CD4-positive, CD25-positive, alpha-beta regulatory T cell (primary cell): ENCODE data around the gene STX8. TPM values are rescaled to one million over a fixed set of nuclear protein-coding genes. Genes with fewer than 3 reads are reported as not detected.

ENCODE experiments used
- ATAC-seq, 2 donors: fragments of 150-1000 bp; cut with Tn5 transposase; one replicate each; pipeline ENCODE4 v1.10.0; 2021; ENCODE audit warnings: low read depth in 2 of 2, moderate number of reproducible peaks in 2 of 2, moderate library complexity in 1 of 2
- DNase-seq, 3 donors: peaks; one replicate each; pipeline versions ENCODE4 v3.0.0 to v3.0.0-alpha.2; 2012 to 2022; ENCODE audit warnings: mixed read lengths in 1 of 3
- H3K27ac ChIP-seq: one replicate; pipeline ENCODE4 v1.7.0; 2013; ENCODE audit warnings: mild to moderate bottlenecking, low read length; ENCODE audit not compliant: insufficient read depth, poor library complexity, severe bottlenecking
- H3K27me3 ChIP-seq: one replicate; pipeline ENCODE4 v1.7.0; 2013; ENCODE audit warnings: low read length; ENCODE audit not compliant: control insufficient read depth, insufficient read depth
- H3K36me3 ChIP-seq: one replicate; pipeline ENCODE4 v1.7.0; 2013; ENCODE audit warnings: mild to moderate bottlenecking, low read length, moderate library complexity; ENCODE audit not compliant: control insufficient read depth, insufficient read depth
- H3K4me1 ChIP-seq: 2 replicates; pipeline ENCODE4 v1.7.0; 2013; ENCODE audit warnings: mild to moderate bottlenecking, low read length; ENCODE audit not compliant: insufficient read depth, control insufficient read depth, poor library complexity, severe bottlenecking
- H3K4me3 ChIP-seq: one replicate; pipeline ENCODE4 v1.7.0; 2013; ENCODE audit warnings: low read depth, mild to moderate bottlenecking, low read length, moderate library complexity
- H3K9me3 ChIP-seq, 2 experiments: 1 replicate in 1 of 2; 2 replicates in 1 of 2; pipeline ENCODE4 v1.7.0; 2013; ENCODE audit warnings: low read length in 2 of 2, mild to moderate bottlenecking in 1 of 2, moderate library complexity in 1 of 2; ENCODE audit not compliant: control insufficient read depth in 2 of 2
- H3K27ac Mint-ChIP-seq, 3 donors: one replicate each; pipeline ENCODE4 v1.8.0; 2020 to 2022; ENCODE audit warnings: mild to moderate bottlenecking in 3 of 3, mixed read lengths in 3 of 3, moderate library complexity in 2 of 3
- H3K27me3 Mint-ChIP-seq: one replicate; pipeline ENCODE4 v1.8.0; 2022; ENCODE audit warnings: mild to moderate bottlenecking, mixed read lengths
- H3K36me3 Mint-ChIP-seq: one replicate; pipeline ENCODE4 v1.8.0; 2020; ENCODE audit warnings: mixed read lengths
- H3K4me1 Mint-ChIP-seq, 4 donors: one replicate each; pipeline ENCODE4 v1.8.0; 2020 to 2022; ENCODE audit warnings: mixed read lengths in 4 of 4, mild to moderate bottlenecking in 1 of 4
- H3K4me3 Mint-ChIP-seq, 4 donors: one replicate each; pipeline ENCODE4 v1.8.0; 2020 to 2022; ENCODE audit warnings: mild to moderate bottlenecking in 4 of 4, mixed read lengths in 4 of 4, moderate library complexity in 3 of 4
- H3K9me3 Mint-ChIP-seq, 7 donors: one replicate each; pipeline ENCODE4 v1.8.0; 2020 to 2022; ENCODE audit warnings: mixed read lengths in 7 of 7, mild to moderate bottlenecking in 3 of 7, moderate library complexity in 2 of 7
- polyA plus RNA-seq, 4 donors: library from polyadenylated mRNA; unstranded; fragments of 300-500 nt; fragmentation: Illumina TruSeq; gene quantifications; one replicate each; pipeline ENCODE4 v1.2.3, GENCODE V29; 2021
- total RNA-seq: library from RNA; stranded (reverse); gene quantifications from one replicate; pipeline ENCODE4 v1.2.3, GENCODE V29; 2022

STX8 gene
- total and polyA plus RNA-seq, 5 donors from 2014 or later, result 83.7 to 214 (median 170) TPM

GRCh38 chr17:9408868-9409829 lies 166.5 kb downstream of the STX8 start:
- Histone ChIP-seq H3K4me3 (no peak overlapping the region), H3K27me3 (no peaks in the 10 kb centered on the region), H3K27ac (no peak overlapping the region), H3K9me3 (no peaks in the 10 kb centered on the region), H3K4me1 (no peaks in the 10 kb centered on the region), H3K36me3 (peaks cover 3% of the 10 kb centered on the region)
- ATAC-seq, result no peak
- DNase-seq, result no peak
- Mint-ChIP-seq H3K27ac (no peak overlapping the region), H3K27me3 (no peaks in the 10 kb centered on the region), H3K4me3 (no peak overlapping the region), H3K9me3 (no peaks in the 10 kb centered on the region), H3K4me1 (peaks cover 0 to 3% (median 1%) of the 10 kb centered on the region in 4 donors), H3K36me3 (peaks cover 4% of the 10 kb centered on the region)

DNA sequence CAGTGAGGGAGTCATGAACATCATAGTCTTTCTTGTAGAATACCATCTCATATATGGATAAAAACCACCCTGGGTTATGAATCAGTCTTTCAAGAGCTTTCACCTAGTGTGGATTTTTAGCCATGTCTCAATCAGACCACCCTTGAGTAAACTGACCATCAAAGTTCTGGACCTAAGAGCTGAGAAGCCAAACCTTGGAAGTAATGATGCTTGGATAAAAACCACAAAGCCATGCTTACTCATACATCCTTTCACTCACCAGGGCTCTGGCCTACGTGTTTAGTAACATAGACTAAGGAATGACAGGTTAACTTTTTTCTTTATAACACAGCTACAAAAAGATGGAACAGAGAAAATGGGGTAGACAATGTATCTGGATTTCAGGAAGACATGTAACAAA lies 167.2 kb downstream of the STX8 start:
- Mint-ChIP-seq H3K27me3 (no peaks in the 10 kb centered on the region), H3K36me3 (peaks cover 4% of the 10 kb centered on the region), H3K4me1 (peaks cover 0 to 3% (median 1%) of the 10 kb centered on the region in 4 donors), H3K27ac (no peak overlapping the region), H3K4me3 (no peak overlapping the region), H3K9me3 (no peaks in the 10 kb centered on the region)
- Histone ChIP-seq H3K4me3 (no peak overlapping the region), H3K27me3 (no peaks in the 10 kb centered on the region), H3K4me1 (no peaks in the 10 kb centered on the region), H3K9me3 (no peaks in the 10 kb centered on the region), H3K36me3 (peaks cover 3% of the 10 kb centered on the region), H3K27ac (no peak overlapping the region)
- DNase-seq, result no peak
- no peak for ATAC-seq

GRCh38 chr17:9406046-9406606 lies 169.5 kb downstream of the STX8 start:
- Mint-ChIP-seq H3K27me3 (no peaks in the 10 kb centered on the region), H3K36me3 (peaks cover 4% of the 10 kb centered on the region), H3K4me1 (peaks cover 0 to 7% (median 4%) of the 10 kb centered on the region in 4 donors), H3K27ac (peak overlapping the region in 1 of 3 donors; percentile 7), H3K4me3 (no peak overlapping the region), H3K9me3 (no peaks in the 10 kb centered on the region)
- no peak overlapping the region for H3K4me3 ChIP-seq
- H3K36me3 ChIP-seq, result peaks cover 3% of the 10 kb centered on the region
- no peaks in the 10 kb centered on the region for H3K27me3 ChIP-seq
- ATAC-seq (no peak), DNase-seq (no peak)
- no peaks in the 10 kb centered on the region for H3K9me3 ChIP-seq
- H3K4me1 ChIP-seq, result no peaks in the 10 kb centered on the region
- H3K27ac ChIP-seq, result no peak overlapping the region

- Mint-ChIP-seq H3K36me3 (peaks cover 13% of the 10 kb centered on the region), H3K9me3 (peaks cover 0 to 1% (median 0%) of the 10 kb centered on the region in 7 donors), H3K27me3 (no peaks in the 10 kb centered on the region), H3K4me3 (no peak overlapping the region), H3K4me1 (peaks cover 0 to 7% (median 3%) of the 10 kb centered on the region in 4 donors), H3K27ac (no peak overlapping the region)
- ATAC-seq (no peak), DNase-seq (no peak)
- H3K27ac ChIP-seq, result no peak overlapping the region
- no peaks in the 10 kb centered on the region for H3K4me1 ChIP-seq
- H3K36me3 ChIP-seq, result peaks cover 3% of the 10 kb centered on the region
- H3K27me3 ChIP-seq, result no peaks in the 10 kb centered on the region
- no peak overlapping the region for H3K4me3 ChIP-seq
- H3K9me3 ChIP-seq, result no peaks in the 10 kb centered on the region
Observed at GRCh38 chr17:9403257-9403656, 172.4 kb downstream of the STX8 start.

DNA sequence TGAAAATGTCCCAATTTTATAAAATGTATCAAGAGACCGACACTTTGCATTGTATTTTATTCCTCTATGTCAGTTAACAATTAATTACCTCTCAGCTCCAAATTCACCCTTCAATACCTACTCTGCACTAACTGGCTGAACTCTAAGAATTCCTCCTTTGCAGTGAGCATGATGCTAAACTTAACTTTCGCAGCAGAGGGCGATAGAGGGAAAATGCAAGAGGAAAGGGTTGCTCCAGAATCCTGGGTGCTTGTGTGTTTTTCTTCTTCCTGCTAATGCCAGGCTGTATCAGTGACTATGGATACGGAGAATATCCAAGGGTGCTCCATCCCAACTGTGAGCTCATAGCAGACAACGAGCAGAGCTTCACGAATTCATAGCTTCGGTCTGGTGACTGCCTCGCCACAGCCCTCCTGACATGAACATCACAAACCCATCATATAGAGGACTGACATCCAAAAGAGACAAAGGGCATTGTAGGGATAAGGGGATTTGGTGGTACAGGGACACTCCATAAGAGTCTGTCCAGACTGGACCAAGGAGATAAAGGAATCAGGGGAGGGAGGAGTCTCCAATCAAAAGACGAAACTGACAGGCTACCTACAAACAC lies 172.9 kb downstream of the STX8 start:
- Histone ChIP-seq H3K36me3 (peaks cover 3% of the 10 kb centered on the region), H3K4me1 (no peaks in the 10 kb centered on the region), H3K27me3 (no peaks in the 10 kb centered on the region), H3K27ac (no peak overlapping the region), H3K4me3 (no peak overlapping the region), H3K9me3 (no peaks in the 10 kb centered on the region)
- ATAC-seq (no peak), DNase-seq (peak in 2 of 3 donors; percentile 12 to 48)
- Mint-ChIP-seq H3K27ac (no peak overlapping the region), H3K9me3 (peaks cover 0 to 1% (median 0%) of the 10 kb centered on the region in 7 donors), H3K27me3 (no peaks in the 10 kb centered on the region), H3K4me3 (no peak overlapping the region), H3K36me3 (peaks cover 18% of the 10 kb centered on the region), H3K4me1 (peaks cover 0 to 7% (median 3%) of the 10 kb centered on the region in 4 donors)

DNA sequence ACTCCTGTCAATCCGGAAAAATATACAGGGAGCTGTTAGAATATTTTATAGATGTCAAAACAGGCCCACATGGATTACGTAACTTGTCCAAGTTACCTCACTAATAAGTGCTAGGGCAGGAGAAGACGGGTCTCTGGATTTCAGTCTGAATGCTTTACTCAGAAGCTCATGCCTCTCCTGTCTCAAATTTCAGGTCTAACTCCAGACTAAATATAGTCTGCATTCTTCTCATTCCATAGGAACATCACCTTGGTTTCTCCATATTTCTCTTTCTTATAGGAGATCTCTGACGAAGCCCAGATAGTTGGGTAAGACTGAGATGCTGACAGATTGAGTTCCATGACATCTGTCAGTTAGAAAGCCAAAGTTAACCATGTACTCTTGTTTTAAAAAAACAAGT lies 174.2 kb downstream of the STX8 start:
- H3K27ac ChIP-seq, result no peak overlapping the region
- Mint-ChIP-seq H3K4me3 (no peak overlapping the region), H3K4me1 (peaks cover 0 to 7% (median 3%) of the 10 kb centered on the region in 4 donors)

DNA sequence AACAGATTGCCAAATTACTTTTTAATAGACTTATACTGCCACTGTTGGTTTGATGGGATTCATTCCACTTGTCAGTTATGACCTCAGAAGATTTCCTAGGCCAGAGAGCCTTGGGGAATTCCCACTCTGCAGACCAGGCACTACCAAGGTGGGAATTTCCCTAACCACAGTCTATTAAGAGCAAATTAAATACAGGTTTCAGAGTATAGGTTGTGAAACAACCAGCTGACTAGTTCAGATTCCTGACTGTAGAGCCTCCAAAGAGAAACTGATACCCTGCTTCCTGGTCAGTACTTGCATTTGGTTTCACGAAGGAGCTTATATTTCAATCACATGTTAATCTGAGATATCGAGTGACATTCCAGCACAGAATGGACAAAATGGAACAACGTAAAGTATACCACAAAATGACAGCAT lies 186.5 kb downstream of the STX8 start:
- H3K9me3 ChIP-seq, result peaks cover 11 to 20% of the 10 kb centered on the region in 2 experiments
- peaks cover 0 to 16% (median 3%) of the 10 kb centered on the region in 4 donors for H3K4me1 Mint-ChIP-seq
- ATAC-seq (no peak), DNase-seq (peak in 1 of 3 donors; percentile 9)
- no peak overlapping the region for H3K4me3 Mint-ChIP-seq
- H3K27me3 ChIP-seq, result no peaks in the 10 kb centered on the region
- H3K36me3 ChIP-seq, result peaks cover 7% of the 10 kb centered on the region
- peaks cover 0 to 23% (median 4%) of the 10 kb centered on the region in 7 donors for H3K9me3 Mint-ChIP-seq
- H3K4me3 ChIP-seq, result no peak overlapping the region
- no peaks in the 10 kb centered on the region for H3K4me1 ChIP-seq
- peak overlapping the region in 1 of 3 donors; percentile 12 for H3K27ac Mint-ChIP-seq
- H3K27me3 Mint-ChIP-seq, result no peaks in the 10 kb centered on the region
- peaks cover 26% of the 10 kb centered on the region for H3K36me3 Mint-ChIP-seq
- H3K27ac ChIP-seq, result no peak overlapping the region

More for the DNA sequence above, 174.2 kb downstream of the STX8 start:
- Mint-ChIP-seq H3K27ac (no peak overlapping the region), H3K27me3 (no peaks in the 10 kb centered on the region), H3K36me3 (peaks cover 18% of the 10 kb centered on the region), H3K9me3 (peaks cover 0 to 1% (median 0%) of the 10 kb centered on the region in 7 donors)
- Histone ChIP-seq H3K4me3 (no peak overlapping the region), H3K9me3 (no peaks in the 10 kb centered on the region), H3K36me3 (peaks cover 3% of the 10 kb centered on the region), H3K27me3 (no peaks in the 10 kb centered on the region), H3K4me1 (no peaks in the 10 kb centered on the region)
- no peak for DNase-seq
- no peak for ATAC-seq
